ENCODE data around the gene BICDL1.
A peak's percentile ranks its signal among the peaks of the same experiment; 100 is the strongest.

BICDL1 gene

GRCh38 chr12:120054293-120054692, 65.3 kb downstream of the BICDL1 start:
- DNase-seq (ENCODE audit: low spot score), result no peak

GRCh38 chr12:120055231-120056000, 66.4 kb downstream of the BICDL1 start:
- DNase-seq (ENCODE audit: low spot score), result no peak

GRCh38 chr12:120056739-120057138, 67.7 kb downstream of the BICDL1 start:
- DNase-seq (ENCODE audit: low spot score), result no peak

GRCh38 chr12:120060196-120060595, 71.2 kb downstream of the BICDL1 start:
- DNase-seq (ENCODE audit: low spot score), result no peak

GRCh38 chr12:120060717-120061116, 71.7 kb downstream of the BICDL1 start:
- no peak for DNase-seq (ENCODE audit: low spot score)

GRCh38 chr12:120061575-120062214, 72.7 kb downstream of the BICDL1 start:
- DNase-seq (ENCODE audit: low spot score), result no peak

- no peak for DNase-seq (ENCODE audit: low spot score)
These were observed 74.0 kb downstream of the BICDL1 start for GRCh38 chr12:120062976-120063579.

GRCh38 chr12:120064054-120064940, 75.3 kb downstream of the BICDL1 start:
- DNase-seq (ENCODE audit: low spot score), result peak; percentile 36

- no peak for DNase-seq (ENCODE audit: low spot score)
These were observed 76.4 kb downstream of the BICDL1 start for GRCh38 chr12:120065472-120065871.

GRCh38 chr12:120066341-120066740, 77.3 kb downstream of the BICDL1 start:
- DNase-seq (ENCODE audit: low spot score), result no peak

GRCh38 chr12:120067084-120067869, 78.2 kb downstream of the BICDL1 start:
- DNase-seq (ENCODE audit: low spot score), result no peak

GRCh38 chr12:120067901-120068300, 78.9 kb downstream of the BICDL1 start:
- DNase-seq (ENCODE audit: low spot score), result no peak

GRCh38 chr12:120069278-120069677, 80.2 kb downstream of the BICDL1 start:
- no peak for DNase-seq (ENCODE audit: low spot score)

- no peak for DNase-seq (ENCODE audit: low spot score)
These were observed 82.5 kb downstream of the BICDL1 start for GRCh38 chr12:120071493-120072020.

- no peak for DNase-seq (ENCODE audit: low spot score)
These were observed 83.6 kb downstream of the BICDL1 start for GRCh38 chr12:120072472-120073249.

- DNase-seq (ENCODE audit: low spot score), result no peak
These were observed 86.1 kb downstream of the BICDL1 start for GRCh38 chr12:120075034-120075616.

- DNase-seq (ENCODE audit: low spot score), result no peak
These were observed 87.6 kb downstream of the BICDL1 start for GRCh38 chr12:120076651-120077050.

- no peak for DNase-seq (ENCODE audit: low spot score)
These were observed 88.2 kb downstream of the BICDL1 start for GRCh38 chr12:120077260-120077659.

GRCh38 chr12:120078868-120079267, 89.8 kb downstream of the BICDL1 start:
- DNase-seq (ENCODE audit: low spot score), result no peak

All from iPS-NIHi11 (cell line).